Trophoblast cell (in vitro differentiated cells and primary cell): ENCODE results near the gene ALDH3B1.

ENCODE experiments used
- DNase-seq, 2 donors: peaks; one replicate each; pipeline ENCODE4 v3.0.0-alpha.2; 2016
- H2AFZ ChIP-seq: 2 replicates; pipeline ENCODE4 v1.6.1; 2013; ENCODE audit warnings: low read length, moderate library complexity, mild to moderate bottlenecking; ENCODE audit not compliant: insufficient read depth, poor library complexity
- H2AK5ac ChIP-seq: 2 replicates; pipeline ENCODE4 v1.6.1; 2013; ENCODE audit warnings: mild to moderate bottlenecking, low read length
- H2BK120ac ChIP-seq: 2 replicates; pipeline ENCODE4 v1.6.1; 2013; ENCODE audit warnings: low read length, mild to moderate bottlenecking, moderate library complexity; ENCODE audit not compliant: insufficient read depth, poor library complexity
- H2BK12ac ChIP-seq: 2 replicates; pipeline ENCODE4 v1.6.1; 2013; ENCODE audit warnings: mild to moderate bottlenecking, low read length, moderate library complexity
- H2BK5ac ChIP-seq: 2 replicates; pipeline ENCODE4 v1.6.1; 2013; ENCODE audit warnings: low read length, low read depth, moderate library complexity, mild to moderate bottlenecking; ENCODE audit not compliant: poor library complexity
- H3K14ac ChIP-seq: 2 replicates; pipeline ENCODE4 v1.6.1; 2013; ENCODE audit warnings: mild to moderate bottlenecking, low read length
- H3K18ac ChIP-seq: 2 replicates; pipeline ENCODE4 v1.6.1; 2013; ENCODE audit warnings: mild to moderate bottlenecking, low read length
- H3K23ac ChIP-seq: 2 replicates; pipeline ENCODE4 v1.6.1; 2013; ENCODE audit warnings: low read length
- H3K27ac ChIP-seq: 2 replicates; pipeline ENCODE4 v1.5.1; 2013; ENCODE audit warnings: low read depth, mild to moderate bottlenecking, inconsistent platforms, low read length, moderate library complexity
- H3K27me3 ChIP-seq: 2 replicates; pipeline ENCODE4 v1.6.1; 2013; ENCODE audit warnings: inconsistent platforms, mild to moderate bottlenecking, low read length, moderate library complexity; ENCODE audit not compliant: insufficient read depth
- H3K36me3 ChIP-seq, 2 experiments: 1 replicate in 1 of 2; 2 replicates in 1 of 2; pipeline ENCODE4 v1.6.1; 2013; ENCODE audit warnings: low read length in 2 of 2, mild to moderate bottlenecking in 2 of 2, moderate library complexity in 1 of 2; ENCODE audit not compliant: insufficient read depth in 2 of 2, control insufficient read depth in 1 of 2
- H3K4ac ChIP-seq: 2 replicates; pipeline ENCODE4 v1.6.1; 2013; ENCODE audit warnings: low read depth, mild to moderate bottlenecking, low read length, moderate library complexity
- H3K4me1 ChIP-seq, 2 experiments: 1 replicate in 1 of 2; 2 replicates in 1 of 2; pipeline ENCODE4 v1.6.1; 2013; ENCODE audit warnings: low read length in 2 of 2, mild to moderate bottlenecking in 2 of 2, moderate library complexity in 1 of 2; ENCODE audit not compliant: insufficient read depth in 2 of 2, control insufficient read depth in 1 of 2
- H3K4me2 ChIP-seq: 2 replicates; pipeline ENCODE4 v1.6.1; 2013; ENCODE audit warnings: inconsistent platforms, mild to moderate bottlenecking, low read length, moderate library complexity
- H3K4me3 ChIP-seq: 2 replicates; pipeline ENCODE4 v1.5.1; 2013; ENCODE audit warnings: mild to moderate bottlenecking, low read depth, low read length, inconsistent platforms
- H3K79me1 ChIP-seq: one replicate; pipeline ENCODE4 v1.6.1; 2013; ENCODE audit warnings: low read length
- H3K79me2 ChIP-seq: 2 replicates; pipeline ENCODE4 v1.6.1; 2013; ENCODE audit warnings: low read length, mild to moderate bottlenecking; ENCODE audit not compliant: control insufficient read depth, insufficient read depth, poor library complexity
- H3K9ac ChIP-seq: 2 replicates; pipeline ENCODE4 v1.6.1; 2013; ENCODE audit warnings: mild to moderate bottlenecking, low read length
- H3K9me3 ChIP-seq: 2 replicates; pipeline ENCODE4 v1.6.1; 2013; ENCODE audit warnings: low read depth, mild to moderate bottlenecking, control low read depth, inconsistent platforms, low read length; ENCODE audit not compliant: insufficient read depth
- H4K12ac ChIP-seq: 2 replicates; pipeline ENCODE4 v1.6.1; 2013; ENCODE audit warnings: low read depth, mild to moderate bottlenecking, low read length, moderate library complexity
- H4K8ac ChIP-seq: 2 replicates; pipeline ENCODE4 v1.6.1; 2013; ENCODE audit warnings: low read depth, mild to moderate bottlenecking, low read length, moderate library complexity
- H4K91ac ChIP-seq: one replicate; pipeline ENCODE4 v1.6.1; 2013; ENCODE audit warnings: low read depth, mild to moderate bottlenecking, low read length, moderate library complexity
- WGBS: extraction: QIAGEN DNeasy Blood & Tissue Kit; methylation state at CpG from one replicate; pipeline ENCODE4 v1.1.7; 2013; ENCODE audit warnings: missing lambda C conversion rate; ENCODE audit not compliant: insufficient read length, insufficient coverage; ENCODE audit errors: extremely low coverage; 5-methylcytosine and 5-hydroxymethylcytosine counted together

ALDH3B1 gene

DNA sequence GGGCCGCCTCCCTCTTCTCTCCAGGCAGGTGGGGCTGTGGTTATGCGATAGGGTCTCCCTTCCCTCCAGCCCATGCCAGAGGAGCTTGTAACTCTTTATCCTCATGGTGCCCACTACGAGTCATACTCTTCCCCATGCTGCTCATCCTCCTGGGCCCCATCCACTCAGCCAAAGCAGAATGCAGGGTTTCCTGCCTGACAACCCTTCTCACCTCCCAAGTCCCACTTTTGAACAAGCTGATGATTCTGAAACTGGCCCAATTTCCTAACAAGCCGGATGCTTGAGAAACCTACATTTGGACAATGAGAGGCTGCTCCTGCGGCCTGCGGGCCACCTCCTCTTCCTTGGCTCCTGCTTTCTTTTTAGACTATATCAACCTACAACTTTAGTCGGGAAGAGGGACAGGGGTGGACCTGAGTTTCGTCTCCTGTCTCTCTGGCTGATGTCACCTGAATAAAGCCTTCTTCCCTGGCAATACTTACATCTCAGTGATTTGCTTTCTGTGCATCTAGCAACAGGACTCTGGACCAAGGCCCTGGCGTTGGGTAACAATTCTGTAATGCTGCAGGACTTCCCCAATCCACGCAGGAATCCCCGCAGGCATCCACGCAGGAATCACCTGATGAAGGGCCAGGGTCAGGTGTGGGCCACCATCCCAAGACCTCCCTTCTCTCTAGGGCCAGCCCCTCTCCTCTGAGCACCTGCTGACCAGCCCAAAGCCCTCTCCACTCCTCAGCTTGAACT lies 18.8 kb downstream of the ALDH3B1 start:
- H3K9me3 ChIP-seq = peaks cover 17% of the 10 kb centered on the region
- H3K4me1 ChIP-seq = peaks cover 4 to 8% of the 10 kb centered on the region in 2 experiments
- no peak overlapping the region for H3K14ac ChIP-seq
- no peak overlapping the region for H4K8ac ChIP-seq
- no peak overlapping the region for H3K4me3 ChIP-seq
- H2AFZ ChIP-seq = no peak overlapping the region
- no peak overlapping the region for H3K4ac ChIP-seq
- H3K27me3 ChIP-seq = no peaks in the 10 kb centered on the region
- H2AK5ac ChIP-seq = no peak overlapping the region
- H4K12ac ChIP-seq = no peak overlapping the region
- peaks cover 7% of the 10 kb centered on the region for H3K79me2 ChIP-seq
- H4K91ac ChIP-seq = no peak overlapping the region
- no peak overlapping the region for H3K9ac ChIP-seq
- no CpG with 5 or more reads among the region's 12 CpGs for WGBS
- no peak overlapping the region for H3K23ac ChIP-seq
- H3K36me3 ChIP-seq = peaks cover 16 to 17% of the 10 kb centered on the region in 2 experiments
- no peak overlapping the region for H3K27ac ChIP-seq
- no peak overlapping the region for H2BK5ac ChIP-seq
- no peak overlapping the region for H2BK12ac ChIP-seq
- H3K4me2 ChIP-seq = no peak overlapping the region
- no peak overlapping the region for H3K18ac ChIP-seq
- peaks cover 6% of the 10 kb centered on the region for H3K79me1 ChIP-seq
- DNase-seq = peak; percentile 46 to 59
- H2BK120ac ChIP-seq = no peak overlapping the region

GRCh38 chr11:68030318-68031143 lies 20.4 kb downstream of the ALDH3B1 start, which contains the start of gene NDUFS8:
Gene NDUFS8 (plus strand): TSS chr11:68030681. CDS start chr11:68032152, 1,471 bp downstream.
- peak within 1 kb of the TSS; percentile 99 for H3K4me2 ChIP-seq
- peak within 1 kb of the TSS; percentile 77 for H2AK5ac ChIP-seq
- peaks cover 6% of the 10 kb centered on the region for H3K79me1 ChIP-seq
- H3K27ac ChIP-seq = no peak within 1 kb of the TSS
- H2BK12ac ChIP-seq = no peak within 1 kb of the TSS
- H4K12ac ChIP-seq = peak within 1 kb of the TSS; percentile 99
- no peaks in the 10 kb centered on the region for H3K27me3 ChIP-seq
- WGBS = no CpG with 5 or more reads among the region's 56 CpGs
- H3K4me3 ChIP-seq = peak within 1 kb of the TSS; percentile 100
- peaks cover 4 to 8% of the 10 kb centered on the region in 2 experiments for H3K4me1 ChIP-seq
- H2BK5ac ChIP-seq = peak within 1 kb of the TSS; percentile 74
- peak; percentile 97 to 99 for DNase-seq
- H3K4ac ChIP-seq = peak within 1 kb of the TSS; percentile 90
- peak within 1 kb of the TSS; percentile 99 for H4K8ac ChIP-seq
- H2AFZ ChIP-seq = peak within 1 kb of the TSS; percentile 91
- H3K79me2 ChIP-seq = peaks cover 7% of the 10 kb centered on the region
- peak within 1 kb of the TSS; percentile 90 for H3K18ac ChIP-seq
- H4K91ac ChIP-seq = peak within 1 kb of the TSS; percentile 80
- peaks cover 15% of the 10 kb centered on the region for H3K9me3 ChIP-seq
- H2BK120ac ChIP-seq = peak within 1 kb of the TSS; percentile 75
- H3K36me3 ChIP-seq = peaks cover 20 to 22% of the 10 kb centered on the region in 2 experiments
- no peak within 1 kb of the TSS for H3K23ac ChIP-seq
- H3K14ac ChIP-seq = peak within 1 kb of the TSS; percentile 96
- H3K9ac ChIP-seq = peak within 1 kb of the TSS; percentile 81

GRCh38 chr11:68031144-68031464 lies 21.0 kb downstream of the ALDH3B1 start:
- Histone ChIP-seq H2BK120ac (peak overlapping the region; percentile 75), H4K12ac (peak overlapping the region; percentile 99), H3K4me3 (peak overlapping the region; percentile 100), H2BK12ac (no peak overlapping the region), H2BK5ac (peak overlapping the region; percentile 74), H3K4ac (peak overlapping the region; percentile 90), H3K27me3 (no peaks in the 10 kb centered on the region), H3K14ac (peak overlapping the region; percentile 96), H3K27ac (no peak overlapping the region), H4K91ac (peak overlapping the region; percentile 80), H3K9me3 (peaks cover 15% of the 10 kb centered on the region), H2AFZ (peak overlapping the region; percentile 91), H3K79me1 (peaks cover 6% of the 10 kb centered on the region), H4K8ac (peak overlapping the region; percentile 99), H3K9ac (peak overlapping the region; percentile 81), H3K36me3 (peaks cover 22 to 23% of the 10 kb centered on the region in 2 experiments), H3K23ac (no peak overlapping the region), H2AK5ac (peak overlapping the region; percentile 77), H3K4me2 (peak overlapping the region; percentile 99), H3K4me1 (peaks cover 4 to 8% of the 10 kb centered on the region in 2 experiments), H3K18ac (peak overlapping the region; percentile 90), H3K79me2 (peaks cover 7% of the 10 kb centered on the region)
- no peak for DNase-seq
- no CpG with 5 or more reads among the region's 10 CpGs for WGBS

- no peak overlapping the region for H3K4ac ChIP-seq
- no CpG with 5 or more reads among the region's 9 CpGs for WGBS
- H4K91ac ChIP-seq = no peak overlapping the region
- H3K4me3 ChIP-seq = peak overlapping the region; percentile 16
- no peak overlapping the region for H2BK12ac ChIP-seq
- H4K8ac ChIP-seq = no peak overlapping the region
- DNase-seq = no peak
- peaks cover 4 to 8% of the 10 kb centered on the region in 2 experiments for H3K4me1 ChIP-seq
- no peak overlapping the region for H2BK120ac ChIP-seq
- no peak overlapping the region for H3K9ac ChIP-seq
- peaks cover 7% of the 10 kb centered on the region for H3K79me2 ChIP-seq
- H2BK5ac ChIP-seq = no peak overlapping the region
- H2AK5ac ChIP-seq = no peak overlapping the region
- no peak overlapping the region for H3K23ac ChIP-seq
- H4K12ac ChIP-seq = no peak overlapping the region
- no peak overlapping the region for H3K4me2 ChIP-seq
- peaks cover 6% of the 10 kb centered on the region for H3K79me1 ChIP-seq
- H3K27me3 ChIP-seq = no peaks in the 10 kb centered on the region
- H3K9me3 ChIP-seq = peaks cover 15% of the 10 kb centered on the region
- H3K18ac ChIP-seq = peak overlapping the region; percentile 54
- H3K27ac ChIP-seq = no peak overlapping the region
- no peak overlapping the region for H3K14ac ChIP-seq
- H2AFZ ChIP-seq = no peak overlapping the region
- peaks cover 29 to 31% of the 10 kb centered on the region in 2 experiments for H3K36me3 ChIP-seq
These were observed 21.9 kb downstream of the ALDH3B1 start for GRCh38 chr11:68032003-68032402.
